GM12878 (cell line): ENCODE measurements around the gene CYP1A1. TPM values are rescaled to one million over a fixed set of nuclear protein-coding genes. Genes with fewer than 3 reads are reported as not detected.

Experiments used
- ATF2 ChIP-seq: IDR thresholded peaks from 2 replicates; pipeline ENCODE4 v1.6.1; 2012; ENCODE audit warnings: low read length, inconsistent platforms
- BCL11A ChIP-seq: IDR thresholded peaks from 2 replicates; pipeline ENCODE4 v1.6.1; 2011; ENCODE audit warnings: low read depth, low read length
- CBX3 ChIP-seq: fragments of 200-600 bp; sonication (generic); IDR thresholded peaks from 2 replicates; pipeline ENCODE4 v1.6.1; 2016; ENCODE audit warnings: low read depth, borderline replicate concordance
- CBX5 ChIP-seq: sonication (generic); IDR thresholded peaks from 2 replicates; pipeline ENCODE4 v1.6.1; 2016; ENCODE audit warnings: low read depth, moderate library complexity, mild to moderate bottlenecking, inconsistent platforms
- E2F8 ChIP-seq: fragments of 450-650 bp; IDR thresholded peaks from 2 replicates; pipeline ENCODE4 v1.6.1; 2018; ENCODE audit warnings: mild to moderate bottlenecking, low read depth, moderate library complexity; ENCODE audit not compliant: partially characterized antibody
- HCFC1 ChIP-seq: fragments of 150-350 bp; IDR thresholded peaks from 2 replicates; pipeline ENCODE4 v1.6.1; 2014; ENCODE audit warnings: low read length
- HDAC2 ChIP-seq: fragments of 200-600 bp; sonication (generic); IDR thresholded peaks from 2 replicates; pipeline ENCODE4 v1.6.1; 2017
- IKZF2 ChIP-seq, 2 experiments: fragments of 450-650 bp; IDR thresholded peaks; 2 replicates each; pipeline ENCODE4 v1.6.1; 2017; ENCODE audit warnings: mild to moderate bottlenecking in 2 of 2, moderate library complexity in 2 of 2
- JUNB ChIP-seq: IDR thresholded peaks from 2 replicates; pipeline ENCODE4 v1.6.1; 2016; ENCODE audit warnings: antibody characterized with exemption, mild to moderate bottlenecking
- KAT2A ChIP-seq: conservative IDR thresholded peaks from 2 replicates; pipeline ENCODE4 v1.6.1; 2011; ENCODE audit warnings: low read depth, low read length; ENCODE audit not compliant: control insufficient read depth
- KLF5 ChIP-seq: fragments of 450-650 bp; IDR thresholded peaks from 2 replicates; pipeline ENCODE4 v1.6.1; 2014; ENCODE audit warnings: mild to moderate bottlenecking; ENCODE audit not compliant: partially characterized antibody
- MXI1 ChIP-seq: fragments of 150-350 bp; IDR thresholded peaks from 2 replicates; pipeline ENCODE4 v1.6.1; 2011; ENCODE audit warnings: low read depth, mild to moderate bottlenecking, inconsistent platforms, low read length, improper control_type of control experiment
- NFIC ChIP-seq: IDR thresholded peaks from 2 replicates; pipeline ENCODE4 v1.6.1; 2012; ENCODE audit warnings: low read depth, mild to moderate bottlenecking, inconsistent platforms, low read length, moderate library complexity
- NFYB ChIP-seq: IDR thresholded peaks from 2 replicates; pipeline ENCODE4 v1.6.1; 2011; ENCODE audit warnings: low read depth, mild to moderate bottlenecking, low read length, improper control_type of control experiment, moderate library complexity; ENCODE audit not compliant: insufficient read depth
- NR2C1 ChIP-seq: fragments of 450-650 bp; IDR thresholded peaks from 2 replicates; pipeline ENCODE4 v1.6.1; 2017; ENCODE audit warnings: antibody characterized with exemption, mild to moderate bottlenecking, moderate library complexity
- POLR2AphosphoS2 ChIP-seq: IDR thresholded peaks from 2 replicates; pipeline ENCODE4 v1.6.1; 2011; ENCODE audit warnings: low read depth, mild to moderate bottlenecking, low read length, improper control_type of control experiment, moderate library complexity
- POLR2AphosphoS5 ChIP-seq: IDR thresholded peaks from 2 replicates; pipeline ENCODE4 v1.6.1; 2011; ENCODE audit warnings: mild to moderate bottlenecking, low read length, inconsistent platforms
- SUPT20H ChIP-seq: IDR thresholded peaks from 2 replicates; pipeline ENCODE4 v1.6.1; 2011; ENCODE audit warnings: low read depth, mild to moderate bottlenecking, low read length, moderate library complexity, borderline replicate concordance; ENCODE audit not compliant: control insufficient read depth
- TBL1XR1 ChIP-seq: IDR thresholded peaks from 2 replicates; pipeline ENCODE4 v1.6.1; 2012; ENCODE audit warnings: low read depth, low read length, improper control_type of control experiment
- USF2 ChIP-seq: IDR thresholded peaks from 2 replicates; pipeline ENCODE4 v1.6.1; 2011; ENCODE audit warnings: low read depth, low read length, improper control_type of control experiment, borderline replicate concordance
- ZNF622 ChIP-seq: fragments of 450-650 bp; IDR thresholded peaks from 2 replicates; pipeline ENCODE4 v1.6.1; 2017; ENCODE audit warnings: mild to moderate bottlenecking, inconsistent platforms
- ZSCAN29 ChIP-seq: fragments of 450-650 bp; IDR thresholded peaks from 2 replicates; pipeline ENCODE4 v1.6.1; 2017; ENCODE audit warnings: mild to moderate bottlenecking, moderate library complexity
- polyA plus RNA-seq, 11 experiments: library from polyadenylated mRNA; depleted of rRNA in 4 of 11; unstranded in 6 of 11; stranded (reverse) in 5 of 11; fragments of >200 nt; fragmentation: Nextera tagmentation in 4 of 11; fragmentation: Illumina TruSeq in 1 of 11; extraction: Ambion mirVana in 4 of 11; extraction: Trizol in 1 of 11; gene quantifications; 1 replicate in 1 of 11; 2 replicates in 10 of 11; pipeline versions ENCODE4 v1.2.1 to v1.2.3, GENCODE V29; 2011 to 2016; ENCODE audit warnings: inconsistent platforms in 2 of 11, missing spikeins in 2 of 11, low read depth in 1 of 11
- total RNA-seq, 4 experiments: library from RNA; depleted of rRNA in 3 of 4; stranded (reverse); fragments of >200 nt in 3 of 4; fragmentation: Illumina TruSeq in 1 of 4; extraction: Trizol in 1 of 4; gene quantifications; 2 replicates each; pipeline versions ENCODE4 v1.2.1 to v1.2.3, GENCODE V29; 2013 to 2021
- TF ChIP-seq, protein P1 (sequence below): IDR thresholded peaks from 2 replicates; pipeline ENCODE4 v1.6.1; 2012; ENCODE audit warnings: mild to moderate bottlenecking, low read depth, low read length

The CYP1A1 gene
- total and polyA plus RNA-seq, 10 of the 15 experiments (the other 5 are each of a cell fraction or from before 2014, with no cell fraction given): 0.04 to 0.71 (median 0.07) TPM; not detected in 4

DNA sequence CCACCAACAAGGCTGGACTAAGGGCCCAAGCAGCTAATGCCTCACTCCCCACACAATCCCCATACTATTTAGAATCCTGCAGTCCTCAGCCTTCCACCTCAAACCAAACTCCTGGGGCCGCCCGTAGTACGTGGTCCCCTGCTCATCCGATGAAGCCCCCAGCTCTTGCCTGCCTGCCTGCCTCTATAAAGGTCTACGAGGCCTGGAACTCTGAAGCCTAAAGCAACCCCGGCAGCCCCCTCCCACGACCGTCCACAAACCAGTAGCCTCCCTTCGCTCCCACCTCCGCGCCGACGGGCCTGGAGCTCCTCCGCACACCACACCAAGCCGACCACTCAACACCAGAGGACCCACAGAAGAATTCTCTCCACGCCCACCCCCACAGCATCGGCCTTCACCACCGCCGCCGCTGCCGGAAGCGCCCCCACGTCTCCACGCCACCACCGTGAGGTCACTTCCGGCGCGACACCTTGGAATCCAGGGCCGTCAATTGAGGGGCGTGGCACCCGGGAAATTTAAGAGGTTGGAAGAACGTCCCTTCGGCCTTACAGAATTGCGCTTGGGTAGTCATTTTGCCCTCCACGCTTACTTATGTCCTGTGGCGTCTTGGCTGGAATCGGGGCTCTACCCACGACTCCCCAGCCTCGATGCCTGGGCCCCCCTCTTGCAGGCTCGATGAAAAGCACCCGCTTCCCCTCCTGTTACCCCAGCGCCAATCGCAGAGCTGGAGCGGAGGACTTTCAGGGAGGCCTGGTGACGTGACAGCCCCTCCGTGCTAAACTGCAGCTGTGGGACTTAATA, 29.5 kb downstream of the CYP1A1 start, which contains the start of gene EDC3 (continued):
- no peak for TF ChIP-seq ATF2
- TF ChIP-seq, protein P1, sequence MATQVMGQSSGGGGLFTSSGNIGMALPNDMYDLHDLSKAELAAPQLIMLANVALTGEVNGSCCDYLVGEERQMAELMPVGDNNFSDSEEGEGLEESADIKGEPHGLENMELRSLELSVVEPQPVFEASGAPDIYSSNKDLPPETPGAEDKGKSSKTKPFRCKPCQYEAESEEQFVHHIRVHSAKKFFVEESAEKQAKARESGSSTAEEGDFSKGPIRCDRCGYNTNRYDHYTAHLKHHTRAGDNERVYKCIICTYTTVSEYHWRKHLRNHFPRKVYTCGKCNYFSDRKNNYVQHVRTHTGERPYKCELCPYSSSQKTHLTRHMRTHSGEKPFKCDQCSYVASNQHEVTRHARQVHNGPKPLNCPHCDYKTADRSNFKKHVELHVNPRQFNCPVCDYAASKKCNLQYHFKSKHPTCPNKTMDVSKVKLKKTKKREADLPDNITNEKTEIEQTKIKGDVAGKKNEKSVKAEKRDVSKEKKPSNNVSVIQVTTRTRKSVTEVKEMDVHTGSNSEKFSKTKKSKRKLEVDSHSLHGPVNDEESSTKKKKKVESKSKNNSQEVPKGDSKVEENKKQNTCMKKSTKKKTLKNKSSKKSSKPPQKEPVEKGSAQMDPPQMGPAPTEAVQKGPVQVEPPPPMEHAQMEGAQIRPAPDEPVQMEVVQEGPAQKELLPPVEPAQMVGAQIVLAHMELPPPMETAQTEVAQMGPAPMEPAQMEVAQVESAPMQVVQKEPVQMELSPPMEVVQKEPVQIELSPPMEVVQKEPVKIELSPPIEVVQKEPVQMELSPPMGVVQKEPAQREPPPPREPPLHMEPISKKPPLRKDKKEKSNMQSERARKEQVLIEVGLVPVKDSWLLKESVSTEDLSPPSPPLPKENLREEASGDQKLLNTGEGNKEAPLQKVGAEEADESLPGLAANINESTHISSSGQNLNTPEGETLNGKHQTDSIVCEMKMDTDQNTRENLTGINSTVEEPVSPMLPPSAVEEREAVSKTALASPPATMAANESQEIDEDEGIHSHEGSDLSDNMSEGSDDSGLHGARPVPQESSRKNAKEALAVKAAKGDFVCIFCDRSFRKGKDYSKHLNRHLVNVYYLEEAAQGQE: no peak
- no peak for TF ChIP-seq NFIC
- TF ChIP-seq KLF5: peak; percentile 68
- no peak for TF ChIP-seq CBX3
- TF ChIP-seq JUNB: no peak
- TF ChIP-seq MXI1: peak; percentile 69
- TF ChIP-seq POLR2AphosphoS5: peak; percentile 71
- peak; percentile 12 to 29; a peak in 2 of 4 replicates for TF ChIP-seq IKZF2 (IDR thresholded peaks at IDR 0.05)
- TF ChIP-seq SUPT20H: no peak
- TF ChIP-seq TBL1XR1: no peak; the same call in 1 of the 2 replicates
- TF ChIP-seq KAT2A: no peak
- 0 out of 2 replicates have a peak, but pooled peaks have one; percentile 36 for TF ChIP-seq NR2C1
- no peak for TF ChIP-seq USF2
- TF ChIP-seq ZSCAN29: no peak
- 0 out of 2 replicates have a peak, but pooled peaks have one; percentile 39 for TF ChIP-seq POLR2AphosphoS2
- TF ChIP-seq BCL11A: no peak
- TF ChIP-seq E2F8: peak; percentile 87
- no peak for TF ChIP-seq CBX5
- TF ChIP-seq HDAC2: peak; percentile 93; the same call in 1 of the 2 replicates
- no peak for TF ChIP-seq ZNF622
- TF ChIP-seq NFYB: 0 out of 2 replicates have a peak, but pooled peaks have one; percentile 9
- peak; percentile 71 for TF ChIP-seq HCFC1
